ENCODE data around the gene ZDHHC13. TPM values are rescaled to one million over a fixed set of nuclear protein-coding genes. Genes with fewer than 3 reads are reported as not detected.

Gene ZDHHC13
- polyA plus RNA-seq, 2 of the 4 experiments (the other 2 are of a cell fraction), result 17.6 to 34.3 TPM

- Histone ChIP-seq H3K9me3 (no peaks in the 10 kb centered on the region; the same call in 2 of the 3 replicates), H3K4me2 (no peak overlapping the region), H3K4me1 (peaks cover 10% of the 10 kb centered on the region; the same call in 2 of the 3 replicates), H3K27ac (no peak overlapping the region), H3K4me3 (no peak overlapping the region)
- POLR2A ChIA-PET, result no interaction called here
- CTCF ChIA-PET, result interaction anchor here (1.3 to 3.0 kb wide), 2 partner anchors 11 to 22 kb away, joined by 3 to 12 read pairs; no protein-coding TSS in a partner anchor
- FAIRE-seq, result no peak
- DNase-seq (ENCODE audit: low read depth in 1 of 2, low spot score in 1 of 2), result no peak
- ATAC-seq, result no peak
- TF ChIP-seq CBX2 (IDR thresholded peaks at IDR 0.05; ENCODE audit: borderline replicate concordance, low read depth) (no peak), HEYL (CRISPR knock-in tag; IDR thresholded peaks at IDR 0.05) (no peak), ZFP36 (IDR thresholded peaks at IDR 0.05; ENCODE audit: borderline replicate concordance, partially characterized antibody) (no peak), HOXA7 (CRISPR knock-in tag; IDR thresholded peaks at IDR 0.05) (no peak), FOXS1 (CRISPR knock-in tag; IDR thresholded peaks at IDR 0.05) (no peak), FOSL2 (IDR thresholded peaks at IDR 0.05) (no peak), FOSL2 (CRISPR knock-in tag; IDR thresholded peaks at IDR 0.05) (no peak), TFCP2L1 (CRISPR knock-in tag; IDR thresholded peaks at IDR 0.05) (no peak), NPAS2 (CRISPR knock-in tag; IDR thresholded peaks at IDR 0.05; ENCODE audit: borderline replicate concordance) (no peak)
- TF ChIP-seq, protein P1, sequence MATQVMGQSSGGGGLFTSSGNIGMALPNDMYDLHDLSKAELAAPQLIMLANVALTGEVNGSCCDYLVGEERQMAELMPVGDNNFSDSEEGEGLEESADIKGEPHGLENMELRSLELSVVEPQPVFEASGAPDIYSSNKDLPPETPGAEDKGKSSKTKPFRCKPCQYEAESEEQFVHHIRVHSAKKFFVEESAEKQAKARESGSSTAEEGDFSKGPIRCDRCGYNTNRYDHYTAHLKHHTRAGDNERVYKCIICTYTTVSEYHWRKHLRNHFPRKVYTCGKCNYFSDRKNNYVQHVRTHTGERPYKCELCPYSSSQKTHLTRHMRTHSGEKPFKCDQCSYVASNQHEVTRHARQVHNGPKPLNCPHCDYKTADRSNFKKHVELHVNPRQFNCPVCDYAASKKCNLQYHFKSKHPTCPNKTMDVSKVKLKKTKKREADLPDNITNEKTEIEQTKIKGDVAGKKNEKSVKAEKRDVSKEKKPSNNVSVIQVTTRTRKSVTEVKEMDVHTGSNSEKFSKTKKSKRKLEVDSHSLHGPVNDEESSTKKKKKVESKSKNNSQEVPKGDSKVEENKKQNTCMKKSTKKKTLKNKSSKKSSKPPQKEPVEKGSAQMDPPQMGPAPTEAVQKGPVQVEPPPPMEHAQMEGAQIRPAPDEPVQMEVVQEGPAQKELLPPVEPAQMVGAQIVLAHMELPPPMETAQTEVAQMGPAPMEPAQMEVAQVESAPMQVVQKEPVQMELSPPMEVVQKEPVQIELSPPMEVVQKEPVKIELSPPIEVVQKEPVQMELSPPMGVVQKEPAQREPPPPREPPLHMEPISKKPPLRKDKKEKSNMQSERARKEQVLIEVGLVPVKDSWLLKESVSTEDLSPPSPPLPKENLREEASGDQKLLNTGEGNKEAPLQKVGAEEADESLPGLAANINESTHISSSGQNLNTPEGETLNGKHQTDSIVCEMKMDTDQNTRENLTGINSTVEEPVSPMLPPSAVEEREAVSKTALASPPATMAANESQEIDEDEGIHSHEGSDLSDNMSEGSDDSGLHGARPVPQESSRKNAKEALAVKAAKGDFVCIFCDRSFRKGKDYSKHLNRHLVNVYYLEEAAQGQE (IDR thresholded peaks at IDR 0.05), result no peak
- WGBS (ENCODE audit: missing lambda C conversion rate), result 39% methylated on average over 3 of the region's 3 CpGs
Measured at GRCh38 chr11:19099093-19099492, 17.9 kb upstream of the ZDHHC13 start.

GRCh38 chr11:19100885-19101284 lies 16.1 kb upstream of the ZDHHC13 start:
- Histone ChIP-seq H3K4me2 (no peak overlapping the region), H3K4me1 (peaks cover 10% of the 10 kb centered on the region; the same call in 2 of the 3 replicates), H3K9me3 (no peaks in the 10 kb centered on the region; the same call in 2 of the 3 replicates), H3K27ac (no peak overlapping the region), H3K4me3 (no peak overlapping the region)
- TF ChIP-seq, protein P2, sequence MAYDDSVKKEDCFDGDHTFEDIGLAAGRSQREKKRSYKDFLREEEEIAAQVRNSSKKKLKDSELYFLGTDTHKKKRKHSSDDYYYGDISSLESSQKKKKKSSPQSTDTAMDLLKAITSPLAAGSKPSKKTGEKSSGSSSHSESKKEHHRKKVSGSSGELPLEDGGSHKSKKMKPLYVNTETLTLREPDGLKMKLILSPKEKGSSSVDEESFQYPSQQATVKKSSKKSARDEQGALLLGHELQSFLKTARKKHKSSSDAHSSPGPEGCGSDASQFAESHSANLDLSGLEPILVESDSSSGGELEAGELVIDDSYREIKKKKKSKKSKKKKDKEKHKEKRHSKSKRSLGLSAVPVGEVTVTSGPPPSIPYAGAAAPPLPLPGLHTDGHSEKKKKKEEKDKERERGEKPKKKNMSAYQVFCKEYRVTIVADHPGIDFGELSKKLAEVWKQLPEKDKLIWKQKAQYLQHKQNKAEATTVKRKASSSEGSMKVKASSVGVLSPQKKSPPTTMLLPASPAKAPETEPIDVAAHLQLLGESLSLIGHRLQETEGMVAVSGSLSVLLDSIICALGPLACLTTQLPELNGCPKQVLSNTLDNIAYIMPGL (CRISPR knock-in tag; IDR thresholded peaks at IDR 0.05; ENCODE audit: borderline replicate concordance), result no peak
- TF ChIP-seq NFE2L2 (conservative IDR thresholded peaks at IDR 0.05; ENCODE audit: low read length) (no peak), TP53 (CRISPR knock-in tag; IDR thresholded peaks at IDR 0.05) (no peak), EP300 (IDR thresholded peaks at IDR 0.05) (no peak), ZFP36 (IDR thresholded peaks at IDR 0.05; ENCODE audit: borderline replicate concordance, partially characterized antibody) (no peak), HDAC2 (IDR thresholded peaks at IDR 0.05) (no peak), HOXB13 (CRISPR knock-in tag; IDR thresholded peaks at IDR 0.05; ENCODE audit: low read depth) (no peak), KDM5A (IDR thresholded peaks at IDR 0.05) (no peak), GATA3 (IDR thresholded peaks at IDR 0.05; ENCODE audit: borderline replicate concordance) (no peak), NPAS2 (CRISPR knock-in tag; IDR thresholded peaks at IDR 0.05; ENCODE audit: borderline replicate concordance) (no peak)
- TF ChIP-seq, protein P3, sequence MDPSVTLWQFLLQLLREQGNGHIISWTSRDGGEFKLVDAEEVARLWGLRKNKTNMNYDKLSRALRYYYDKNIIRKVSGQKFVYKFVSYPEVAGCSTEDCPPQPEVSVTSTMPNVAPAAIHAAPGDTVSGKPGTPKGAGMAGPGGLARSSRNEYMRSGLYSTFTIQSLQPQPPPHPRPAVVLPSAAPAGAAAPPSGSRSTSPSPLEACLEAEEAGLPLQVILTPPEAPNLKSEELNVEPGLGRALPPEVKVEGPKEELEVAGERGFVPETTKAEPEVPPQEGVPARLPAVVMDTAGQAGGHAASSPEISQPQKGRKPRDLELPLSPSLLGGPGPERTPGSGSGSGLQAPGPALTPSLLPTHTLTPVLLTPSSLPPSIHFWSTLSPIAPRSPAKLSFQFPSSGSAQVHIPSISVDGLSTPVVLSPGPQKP (IDR thresholded peaks at IDR 0.05; ENCODE audit: low read depth, low read length), result no peak
- TF ChIP-seq, protein P4, sequence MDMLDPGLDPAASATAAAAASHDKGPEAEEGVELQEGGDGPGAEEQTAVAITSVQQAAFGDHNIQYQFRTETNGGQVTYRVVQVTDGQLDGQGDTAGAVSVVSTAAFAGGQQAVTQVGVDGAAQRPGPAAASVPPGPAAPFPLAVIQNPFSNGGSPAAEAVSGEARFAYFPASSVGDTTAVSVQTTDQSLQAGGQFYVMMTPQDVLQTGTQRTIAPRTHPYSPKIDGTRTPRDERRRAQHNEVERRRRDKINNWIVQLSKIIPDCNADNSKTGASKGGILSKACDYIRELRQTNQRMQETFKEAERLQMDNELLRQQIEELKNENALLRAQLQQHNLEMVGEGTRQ (IDR thresholded peaks at IDR 0.05), result no peak
- no peak for DNase-seq (ENCODE audit: low read depth in 1 of 2, low spot score in 1 of 2)
- ATAC-seq, result no peak
- CTCF ChIA-PET, result interaction anchor here (1.3 to 4.2 kb wide), 4 partner anchors 16 to 30 kb away, joined by 3 to 22 read pairs (median 6); partner anchors contain the start of gene ZDHHC13
- POLR2A ChIA-PET, result no interaction called here
- 21% methylated on average over 4 of the region's 4 CpGs for WGBS (ENCODE audit: missing lambda C conversion rate)
- no peak for FAIRE-seq
